Right lobe of liver (tissue), 6 donors: Measurements from ENCODE around the gene ADAMTS14. TPM values are rescaled to one million over a fixed set of nuclear protein-coding genes. Genes with fewer than 3 reads are reported as not detected.
A peak's percentile ranks its signal among the peaks of the same experiment; 100 is the strongest.

Source experiments
- ATAC-seq, 4 donors: fragments of 200-7000 bp; cut with Tn5 transposase; one replicate each; pipeline ENCODE4 v1.9.1; 2020; ENCODE audit warnings: mild to moderate bottlenecking in 4 of 4, moderate library complexity in 4 of 4
- DNase-seq, 3 donors: peaks; one replicate each; pipeline ENCODE4 v3.0.0-alpha.2; 2020
- H3K27ac ChIP-seq, 3 donors: fragments of 200-600 bp; one replicate each; pipeline ENCODE4 v1.8.0; 2022
- H3K27me3 ChIP-seq, 2 donors: fragments of 200-600 bp; one replicate each; pipeline ENCODE4 v1.8.0; 2022
- H3K36me3 ChIP-seq, 4 donors: fragments of 200-600 bp; sonication (generic) in 1 of 4; one replicate each; pipeline versions ENCODE4 v1.5.1 to v1.8.0; 2017 to 2022; ENCODE audit warnings: control low read depth in 1 of 4
- H3K4me1 ChIP-seq, 4 donors: fragments of 200-600 bp; sonication (generic) in 1 of 4; one replicate each; pipeline versions ENCODE4 v1.5.1 to v1.8.0; 2017 to 2022; ENCODE audit warnings: control low read depth in 1 of 4
- H3K4me3 ChIP-seq, 3 donors: fragments of 200-600 bp; one replicate each; pipeline ENCODE4 v1.8.0; 2022
- H3K9me3 ChIP-seq, 4 donors: fragments of 200-600 bp; sonication (generic) in 1 of 4; one replicate each; pipeline versions ENCODE4 v1.5.1 to v1.8.0; 2017 to 2022; ENCODE audit warnings: control low read depth in 1 of 4
- POLR2A ChIP-seq: fragments of 450-650 bp; IDR thresholded peaks from one replicate; pipeline ENCODE4 v1.6.1; 2017; ENCODE audit warnings: antibody characterized with exemption, mild to moderate bottlenecking
- WGBS: methylation state at CpG from one replicate; pipeline ENCODE4 v1.1.6; 2018; ENCODE audit warnings: low coverage, low lambda C conversion rate; ENCODE audit not compliant: insufficient coverage; ENCODE audit errors: missing lambda C conversion rate; 5-methylcytosine and 5-hydroxymethylcytosine counted together
- intact Hi-C, 2 donors: fragments of 100-400 bp; cut with DNase I; formaldehyde crosslinking; loops; one replicate each; pipeline versions ENCODE4 v1.11.2 to v1.14.1; 2022
- total RNA-seq, 6 experiments: library from RNA; depleted of rRNA in 2 of 6; stranded (reverse); fragments of >200 nt in 2 of 6; fragmentation: NEBNext Ultra II Directional in 3 of 6; extraction: Animal tissue kit (Norgen Biotek cat#: 25700) in 3 of 6; gene quantifications; one replicate each; pipeline versions ENCODE4 v1.1.0 to v1.2.4, GENCODE V29; 2016 to 2023
- TF ChIP-seq, protein P1 (sequence below), 4 donors: fragments of 200-600 bp in 3 of 4; fragments of 450-650 bp in 1 of 4; IDR thresholded peaks; one replicate each; pipeline versions ENCODE4 v1.5.1 to v1.8.0; 2016 to 2022; ENCODE audit warnings: antibody characterized with exemption in 4 of 4, mild to moderate bottlenecking in 2 of 4
- donor health status: DM: no; HTN: yes; CAD: no.
- donor health status: DM: no; HTN: no; CAD: no.
- donor health status: DM: no; HTN: no; CAD: no.
- donor health status: DM: no; HTN: yes; CAD: no.
- donor health status: DM: no; HTN: yes; CAD: no.

ADAMTS14 gene
- total RNA-seq, 6 experiments from 2014 or later: 0.06 to 0.18 (median 0.11) TPM

DNA sequence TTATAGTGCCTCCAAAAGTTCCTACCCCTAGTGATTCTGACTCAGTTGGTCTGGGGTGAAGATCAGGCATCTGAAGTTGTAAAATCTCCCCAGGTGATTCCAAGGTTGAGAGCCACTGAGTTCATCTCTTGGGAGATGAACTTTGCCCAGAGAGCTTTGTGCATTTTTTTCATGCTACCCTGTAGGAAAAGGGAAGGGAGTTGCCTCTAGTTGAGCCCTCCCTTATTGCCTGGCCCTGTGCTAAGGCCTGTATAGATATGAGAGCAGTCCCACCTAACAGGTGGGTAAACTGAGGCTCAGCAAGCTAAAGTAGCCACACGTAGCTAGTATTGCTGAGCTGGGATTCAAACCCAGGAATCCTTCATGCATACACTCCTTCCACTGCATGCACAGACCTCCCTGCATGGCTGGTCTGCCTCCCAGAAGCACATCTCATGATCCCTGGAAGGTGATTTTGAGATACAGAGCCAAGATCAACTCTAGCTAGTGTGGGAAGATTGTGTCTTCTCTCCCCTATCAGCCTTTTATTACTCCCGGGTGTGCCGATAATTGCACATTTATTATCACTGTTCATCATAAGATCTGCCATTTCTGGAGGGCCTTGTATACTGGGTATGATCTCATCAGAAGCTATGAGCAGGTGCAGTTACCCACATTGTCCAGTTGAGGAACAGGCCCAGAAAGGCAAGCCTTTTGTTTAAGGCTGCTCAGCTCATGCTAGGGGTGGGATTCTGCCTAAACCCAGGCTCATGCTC is 65.9 kb downstream of the ADAMTS14 start:
- H3K4me3 ChIP-seq: no peak overlapping the region
- no peaks in the 10 kb centered on the region for H3K4me1 ChIP-seq
- H3K27me3 ChIP-seq: no peaks in the 10 kb centered on the region
- H3K36me3 ChIP-seq: no peaks in the 10 kb centered on the region
- intact Hi-C loops: no loop called here
- no peak for DNase-seq
- WGBS: 100% methylated on average over 2 of the region's 3 CpGs
- no peaks in the 10 kb centered on the region for H3K9me3 ChIP-seq
- H3K27ac ChIP-seq: no peak overlapping the region
- no peak for ATAC-seq
- no peak for TF ChIP-seq POLR2A
- TF ChIP-seq, protein P1, sequence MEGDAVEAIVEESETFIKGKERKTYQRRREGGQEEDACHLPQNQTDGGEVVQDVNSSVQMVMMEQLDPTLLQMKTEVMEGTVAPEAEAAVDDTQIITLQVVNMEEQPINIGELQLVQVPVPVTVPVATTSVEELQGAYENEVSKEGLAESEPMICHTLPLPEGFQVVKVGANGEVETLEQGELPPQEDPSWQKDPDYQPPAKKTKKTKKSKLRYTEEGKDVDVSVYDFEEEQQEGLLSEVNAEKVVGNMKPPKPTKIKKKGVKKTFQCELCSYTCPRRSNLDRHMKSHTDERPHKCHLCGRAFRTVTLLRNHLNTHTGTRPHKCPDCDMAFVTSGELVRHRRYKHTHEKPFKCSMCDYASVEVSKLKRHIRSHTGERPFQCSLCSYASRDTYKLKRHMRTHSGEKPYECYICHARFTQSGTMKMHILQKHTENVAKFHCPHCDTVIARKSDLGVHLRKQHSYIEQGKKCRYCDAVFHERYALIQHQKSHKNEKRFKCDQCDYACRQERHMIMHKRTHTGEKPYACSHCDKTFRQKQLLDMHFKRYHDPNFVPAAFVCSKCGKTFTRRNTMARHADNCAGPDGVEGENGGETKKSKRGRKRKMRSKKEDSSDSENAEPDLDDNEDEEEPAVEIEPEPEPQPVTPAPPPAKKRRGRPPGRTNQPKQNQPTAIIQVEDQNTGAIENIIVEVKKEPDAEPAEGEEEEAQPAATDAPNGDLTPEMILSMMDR (IDR thresholded peaks at IDR 0.05): no peak

DNA sequence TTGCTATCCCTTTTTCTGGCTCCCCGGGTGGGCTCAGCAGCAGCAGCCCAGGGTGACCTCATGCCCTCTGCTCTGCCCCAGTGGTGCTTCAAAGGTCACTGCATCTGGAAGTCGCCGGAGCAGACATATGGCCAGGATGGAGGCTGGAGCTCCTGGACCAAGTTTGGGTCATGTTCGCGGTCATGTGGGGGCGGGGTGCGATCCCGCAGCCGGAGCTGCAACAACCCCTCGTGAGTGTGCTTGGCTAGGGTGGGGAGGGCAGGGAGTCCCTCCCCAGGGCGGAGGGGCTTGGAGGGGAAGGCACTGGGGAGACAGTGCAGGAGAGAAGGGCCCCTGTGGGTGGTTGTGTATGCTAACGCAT is 66.4 kb downstream of the ADAMTS14 start:
- no peak overlapping the region for H3K4me3 ChIP-seq
- intact Hi-C loops: no loop called here
- ATAC-seq (no peak), DNase-seq (peak in 1 of 3 donors; percentile 42)
- H3K27me3 ChIP-seq: no peaks in the 10 kb centered on the region
- no peak for TF ChIP-seq POLR2A
- TF ChIP-seq, protein P1 (IDR thresholded peaks at IDR 0.05): no peak
- no peaks in the 10 kb centered on the region for H3K36me3 ChIP-seq
- H3K9me3 ChIP-seq: no peaks in the 10 kb centered on the region
- no peaks in the 10 kb centered on the region for H3K4me1 ChIP-seq
- WGBS: 76% methylated on average over 11 of the region's 12 CpGs
- no peak overlapping the region for H3K27ac ChIP-seq

DNA sequence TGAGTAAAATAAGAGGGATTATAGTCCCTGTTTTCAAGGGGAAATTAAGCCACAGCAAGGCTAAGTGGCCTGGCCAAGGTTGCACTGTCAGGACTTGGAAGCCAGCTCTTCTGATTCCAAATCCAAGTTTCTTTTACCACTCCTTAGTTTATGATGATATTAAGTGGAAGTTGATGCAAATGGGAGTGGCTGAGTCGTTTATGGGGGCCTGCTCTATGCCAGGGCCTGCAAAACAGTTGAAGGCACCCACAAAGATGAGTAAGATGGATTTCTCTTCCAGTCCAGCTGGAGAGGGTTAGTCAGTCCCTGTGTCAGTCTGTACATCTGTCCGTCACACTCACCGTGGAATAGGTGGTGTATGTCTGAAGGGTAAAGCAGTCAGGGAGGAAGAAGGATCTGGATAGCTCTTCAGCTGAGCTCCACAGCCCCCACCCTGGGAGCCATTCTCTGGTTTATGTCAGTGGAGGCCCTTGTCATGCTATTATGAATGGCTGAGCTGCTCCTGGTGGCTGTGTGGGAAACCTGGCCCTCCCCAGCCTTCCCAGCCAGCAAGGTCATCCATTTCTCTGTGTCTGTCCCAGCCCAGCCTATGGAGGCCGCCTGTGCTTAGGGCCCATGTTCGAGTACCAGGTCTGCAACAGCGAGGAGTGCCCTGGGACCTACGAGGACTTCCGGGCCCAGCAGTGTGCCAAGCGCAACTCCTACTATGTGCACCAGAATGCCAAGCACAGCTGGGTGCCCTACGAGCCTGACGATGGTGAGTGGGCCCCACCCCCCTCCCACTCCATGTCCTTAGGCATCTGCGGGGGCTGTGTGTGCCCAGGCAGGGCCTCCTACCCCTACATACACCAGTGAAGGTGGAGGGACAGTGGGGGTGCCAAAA is 68.3 kb downstream of the ADAMTS14 start:
- H3K4me1 ChIP-seq: no peaks in the 10 kb centered on the region
- intact Hi-C loops: no loop called here
- DNase-seq (no peak), ATAC-seq (no peak)
- TF ChIP-seq, protein P1 (IDR thresholded peaks at IDR 0.05): no peak
- no peak for TF ChIP-seq POLR2A
- no peaks in the 10 kb centered on the region for H3K36me3 ChIP-seq
- no peaks in the 10 kb centered on the region for H3K9me3 ChIP-seq
- H3K4me3 ChIP-seq: no peak overlapping the region
- no peak overlapping the region for H3K27ac ChIP-seq
- no peaks in the 10 kb centered on the region for H3K27me3 ChIP-seq
- WGBS: 11% methylated on average over 1 of the region's 12 CpGs

DNA sequence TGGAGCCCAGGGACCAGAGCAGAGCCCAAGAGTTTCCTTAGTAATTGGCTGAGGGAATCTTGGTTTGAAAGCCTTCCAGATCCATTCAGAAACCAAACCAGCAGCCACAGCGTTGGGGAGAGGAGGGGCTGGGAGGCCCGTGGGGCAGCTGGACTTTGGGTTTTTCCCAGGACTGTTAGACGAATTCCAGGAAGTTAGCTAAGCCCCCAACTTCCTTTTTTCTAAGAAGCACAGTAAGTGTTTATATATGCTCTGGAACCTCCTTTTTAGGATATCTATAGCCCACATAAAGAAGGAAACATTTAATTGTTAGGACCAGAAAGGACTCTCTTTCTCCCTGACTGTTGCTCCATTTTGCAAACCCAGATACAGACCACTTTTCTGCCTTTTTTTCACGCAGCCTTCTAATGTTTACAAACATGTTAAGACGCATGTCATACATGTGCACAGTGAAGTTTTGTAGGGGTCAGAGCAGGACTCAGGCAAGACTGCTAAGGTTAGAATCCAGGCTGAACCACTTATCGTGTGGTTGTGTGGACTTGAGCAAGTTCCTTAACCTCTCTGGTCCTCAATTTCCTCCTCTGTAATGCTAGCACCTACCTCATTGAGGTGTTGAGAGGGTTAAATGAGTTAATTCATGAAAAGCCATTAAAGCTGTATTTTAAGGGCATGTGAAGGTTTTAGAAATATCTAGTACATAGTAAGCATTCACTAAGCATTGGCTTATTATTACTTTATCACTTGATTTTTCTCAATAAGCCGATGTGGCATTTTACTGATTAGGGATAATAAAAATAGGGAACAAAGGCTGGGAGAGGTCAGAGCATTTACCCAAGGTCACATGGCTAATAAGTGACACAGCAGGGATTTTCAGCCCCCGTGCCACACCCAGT is 70.5 kb downstream of the ADAMTS14 start:
- intact Hi-C loops: no loop called here
- Histone ChIP-seq H3K4me1 (no peaks in the 10 kb centered on the region), H3K36me3 (no peaks in the 10 kb centered on the region), H3K4me3 (no peak overlapping the region), H3K27ac (no peak overlapping the region), H3K27me3 (no peaks in the 10 kb centered on the region), H3K9me3 (no peaks in the 10 kb centered on the region)
- peak in 3 of 4 donors; percentile 41 to 66 (median 47) for ATAC-seq
- 46% methylated on average over 6 of the region's 8 CpGs for WGBS
- TF ChIP-seq, protein P1 (IDR thresholded peaks at IDR 0.05): no peak
- no peak for TF ChIP-seq POLR2A
- DNase-seq: no peak
